Esophagus muscularis mucosa (tissue), 3 donors: ENCODE measurements around the gene PARD3B.

Source experiments
- CTCF ChIP-seq, 3 experiments: fragments of 200-600 bp in 2 of 3; fragments of 450-650 bp in 1 of 3; sonication (generic) in 2 of 3; IDR thresholded peaks; one replicate each; pipeline ENCODE4 v1.5.1; 2017 to 2019; ENCODE audit warnings: antibody characterized with exemption in 3 of 3, mild to moderate bottlenecking in 2 of 3, moderate library complexity in 1 of 3
- POLR2A ChIP-seq: fragments of 450-650 bp; IDR thresholded peaks from one replicate; pipeline ENCODE4 v1.6.1; 2017; ENCODE audit warnings: antibody characterized with exemption, moderate library complexity, mild to moderate bottlenecking, low read depth

- TF ChIP-seq CTCF (IDR thresholded peaks at IDR 0.05) (no peak), POLR2A (no peak)
Measured at GRCh38 chr2:205361272-205361671, 816.0 kb downstream of the PARD3B start.
